Measurements from ENCODE around the gene PAMR1. TPM values are rescaled to one million over a fixed set of nuclear protein-coding genes. Genes with fewer than 3 reads are reported as not detected.

The PAMR1 gene
- polyA plus RNA-seq, 2 of the 4 experiments (the other 2 are of a cell fraction), result not detected

DNA sequence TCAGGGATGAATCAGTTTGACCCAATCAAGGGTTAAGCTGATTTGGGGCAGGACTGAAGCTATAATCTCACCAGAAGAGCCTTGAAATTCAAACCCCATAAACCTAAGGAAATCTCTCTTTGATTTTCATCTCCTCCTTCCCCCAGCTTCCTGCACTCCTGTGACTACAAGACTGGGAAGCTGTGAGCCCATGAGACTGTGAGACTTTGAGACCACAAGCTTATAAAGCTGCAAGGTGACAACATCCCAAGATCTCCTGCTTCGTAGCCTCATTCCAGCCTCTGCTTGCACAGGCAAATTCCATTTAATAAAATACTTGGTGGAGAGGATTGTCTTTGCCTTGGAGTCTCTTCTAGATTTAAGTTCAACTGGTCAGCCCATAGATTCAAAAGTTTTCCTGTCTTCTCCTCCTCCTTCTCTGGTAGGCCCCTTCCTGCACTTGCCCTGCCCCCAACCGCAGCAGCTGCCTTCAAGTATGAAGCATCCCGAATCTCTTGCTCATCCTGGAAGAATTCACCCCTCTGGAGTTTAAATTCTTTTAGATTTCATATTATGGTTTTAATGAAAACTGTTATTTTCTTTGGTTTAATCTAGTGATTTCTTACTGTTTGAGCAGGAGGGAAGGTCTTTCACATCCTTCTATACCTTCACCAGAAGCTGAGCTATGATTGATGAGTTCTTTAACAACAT is 42.1 kb downstream of the PAMR1 start:
- no peak for TF ChIP-seq CBX2 (IDR thresholded peaks at IDR 0.05; ENCODE audit: borderline replicate concordance, low read depth)
- TF ChIP-seq TFCP2L1 (CRISPR knock-in tag; IDR thresholded peaks at IDR 0.05), result no peak
- TF ChIP-seq ZSCAN20 (CRISPR knock-in tag; IDR thresholded peaks at IDR 0.05), result no peak
- TF ChIP-seq PHF8 (IDR thresholded peaks at IDR 0.05; ENCODE audit: borderline replicate concordance, low read depth), result no peak
- TF ChIP-seq MAFK (IDR thresholded peaks at IDR 0.05; ENCODE audit: partially characterized antibody), result no peak
- no peak for TF ChIP-seq EHF (CRISPR knock-in tag; IDR thresholded peaks at IDR 0.05)
- TF ChIP-seq NR3C1 (IDR thresholded peaks at IDR 0.05), result no peak
- no peak for TF ChIP-seq EHMT2 (IDR thresholded peaks at IDR 0.05; ENCODE audit: low read depth)
- no peak for TF ChIP-seq BHLHE40 (IDR thresholded peaks at IDR 0.05; ENCODE audit: low read depth, low read length)
- no peak for TF ChIP-seq RAD21 (conservative IDR thresholded peaks at IDR 0.05 in 1 of 2, IDR thresholded peaks at IDR 0.05 in 1 of 2)
- TF ChIP-seq JUN (IDR thresholded peaks at IDR 0.05), result no peak
- TF ChIP-seq HEYL (CRISPR knock-in tag; IDR thresholded peaks at IDR 0.05), result no peak
- no peak for TF ChIP-seq EP300 (IDR thresholded peaks at IDR 0.05)
- TF ChIP-seq, protein P1, sequence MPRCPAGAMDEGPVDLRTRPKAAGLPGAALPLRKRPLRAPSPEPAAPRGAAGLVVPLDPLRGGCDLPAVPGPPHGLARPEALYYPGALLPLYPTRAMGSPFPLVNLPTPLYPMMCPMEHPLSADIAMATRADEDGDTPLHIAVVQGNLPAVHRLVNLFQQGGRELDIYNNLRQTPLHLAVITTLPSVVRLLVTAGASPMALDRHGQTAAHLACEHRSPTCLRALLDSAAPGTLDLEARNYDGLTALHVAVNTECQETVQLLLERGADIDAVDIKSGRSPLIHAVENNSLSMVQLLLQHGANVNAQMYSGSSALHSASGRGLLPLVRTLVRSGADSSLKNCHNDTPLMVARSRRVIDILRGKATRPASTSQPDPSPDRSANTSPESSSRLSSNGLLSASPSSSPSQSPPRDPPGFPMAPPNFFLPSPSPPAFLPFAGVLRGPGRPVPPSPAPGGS (IDR thresholded peaks at IDR 0.05), result no peak
- FAIRE-seq, result no peak
- 15% methylated on average over 3 of the region's 3 CpGs for WGBS (ENCODE audit: missing lambda C conversion rate)
- no peaks in the 10 kb centered on the region for H3K4me1 ChIP-seq
- DNase-seq (ENCODE audit: low read depth in 1 of 2, low spot score in 1 of 2), result no peak
- ChIA-PET POLR2A (no interaction called here), CTCF (interaction anchor here (0.7 to 1.4 kb wide), 4 partner anchors 9 to 783 kb away, joined by 3 read pairs; no protein-coding TSS in a partner anchor)
- peaks cover 30% of the 10 kb centered on the region for H3K9me3 ChIP-seq
- ATAC-seq, result no peak
- H3K27ac ChIP-seq, result no peak overlapping the region
- no peak overlapping the region for H3K4me3 ChIP-seq
- H3K4me2 ChIP-seq, result no peak overlapping the region

DNA sequence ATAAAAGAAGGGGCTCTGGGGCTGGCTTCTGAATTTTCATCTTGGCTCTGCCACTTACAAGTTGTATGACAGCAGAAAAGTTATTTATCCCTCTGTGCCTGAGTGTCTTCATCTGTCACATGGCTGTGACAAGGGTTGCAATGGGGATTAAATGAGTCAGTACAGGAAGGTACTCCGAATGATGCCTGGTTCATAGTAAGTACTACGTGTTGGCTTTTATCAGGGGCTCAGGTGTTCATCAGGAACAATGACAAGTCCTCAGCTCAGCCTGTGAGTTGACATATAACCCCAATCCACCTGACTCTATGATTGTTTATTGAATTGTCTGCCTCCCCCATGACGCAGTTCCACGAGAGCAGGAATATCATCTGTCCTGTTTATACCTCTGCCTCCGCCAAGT is 45.7 kb downstream of the PAMR1 start:
- CTCF ChIA-PET, result no interaction called here
- H3K4me2 ChIP-seq, result no peak overlapping the region
- H3K9me3 ChIP-seq, result peaks cover 30% of the 10 kb centered on the region
- TF ChIP-seq EP300 (IDR thresholded peaks at IDR 0.05) (no peak), MAFK (IDR thresholded peaks at IDR 0.05; ENCODE audit: partially characterized antibody) (no peak), FOSL2 (IDR thresholded peaks at IDR 0.05) (no peak), FOSL2 (CRISPR knock-in tag; IDR thresholded peaks at IDR 0.05) (no peak), SMC3 (IDR thresholded peaks at IDR 0.05) (no peak), KDM1A (IDR thresholded peaks at IDR 0.05; ENCODE audit: low read depth) (no peak), BHLHE40 (IDR thresholded peaks at IDR 0.05; ENCODE audit: low read depth, low read length) (no peak), PHF8 (IDR thresholded peaks at IDR 0.05; ENCODE audit: borderline replicate concordance, low read depth) (no peak), RNF2 (IDR thresholded peaks at IDR 0.05; ENCODE audit: borderline replicate concordance, low read depth) (no peak), CEBPB (IDR thresholded peaks at IDR 0.05) (no peak), TFCP2L1 (CRISPR knock-in tag; IDR thresholded peaks at IDR 0.05) (no peak), POLR2A (IDR thresholded peaks at IDR 0.05; ENCODE audit: low read length) (no peak), HOXA7 (CRISPR knock-in tag; IDR thresholded peaks at IDR 0.05) (no peak), ESRRA (IDR thresholded peaks at IDR 0.05; ENCODE audit: borderline replicate concordance, low read length) (no peak), ZC3H11A (IDR thresholded peaks at IDR 0.05) (no peak), EHF (CRISPR knock-in tag; IDR thresholded peaks at IDR 0.05) (no peak)
- TF ChIP-seq, protein P2, sequence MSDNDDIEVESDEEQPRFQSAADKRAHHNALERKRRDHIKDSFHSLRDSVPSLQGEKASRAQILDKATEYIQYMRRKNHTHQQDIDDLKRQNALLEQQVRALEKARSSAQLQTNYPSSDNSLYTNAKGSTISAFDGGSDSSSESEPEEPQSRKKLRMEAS (IDR thresholded peaks at IDR 0.05), result no peak
- TF ChIP-seq, protein P3, sequence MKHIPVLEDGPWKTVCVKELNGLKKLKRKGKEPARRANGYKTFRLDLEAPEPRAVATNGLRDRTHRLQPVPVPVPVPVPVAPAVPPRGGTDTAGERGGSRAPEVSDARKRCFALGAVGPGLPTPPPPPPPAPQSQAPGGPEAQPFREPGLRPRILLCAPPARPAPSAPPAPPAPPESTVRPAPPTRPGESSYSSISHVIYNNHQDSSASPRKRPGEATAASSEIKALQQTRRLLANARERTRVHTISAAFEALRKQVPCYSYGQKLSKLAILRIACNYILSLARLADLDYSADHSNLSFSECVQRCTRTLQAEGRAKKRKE (CRISPR knock-in tag; IDR thresholded peaks at IDR 0.05; ENCODE audit: low read depth), result no peak
- POLR2A ChIA-PET, result no interaction called here
- H3K4me3 ChIP-seq, result no peak overlapping the region
- no peak for FAIRE-seq
- no peak for DNase-seq (ENCODE audit: low read depth in 1 of 2, low spot score in 1 of 2)
- ATAC-seq, result no peak
- H3K27ac ChIP-seq, result no peak overlapping the region
- H3K4me1 ChIP-seq, result no peaks in the 10 kb centered on the region
- 45% methylated on average over 5 of the region's 5 CpGs for WGBS (ENCODE audit: missing lambda C conversion rate)

Measured in A549 (cell line).